ENCODE results near the gene NSMCE4A.

- no peak for TF ChIP-seq CTCF (IDR thresholded peaks at IDR 0.05)
- no peak for TF ChIP-seq POLR2AphosphoS5 (IDR thresholded peaks at IDR 0.05)
- no peak for TF ChIP-seq POLR2A (IDR thresholded peaks at IDR 0.05)
These were observed 27.4 kb downstream of the NSMCE4A start for GRCh38 chr10:121947343-121948330.
